PFSK-1 (cell line): ENCODE data around the gene CXCR4.

Source experiments
- POLR2AphosphoS5 ChIP-seq: IDR thresholded peaks from 2 replicates; pipeline ENCODE4 v1.6.1; 2012; ENCODE audit warnings: low read depth, mild to moderate bottlenecking, control low read depth, low read length, moderate library complexity
- REST ChIP-seq, 2 experiments: IDR thresholded peaks; 2 replicates each; pipeline versions ENCODE4 v1.6.1 to v1.8.0; 2011 to 2012; ENCODE audit warnings: low read depth in 2 of 2, low read length in 2 of 2, control low read depth in 1 of 2, inconsistent platforms in 1 of 2, mild to moderate bottlenecking in 1 of 2, moderate library complexity in 1 of 2; ENCODE audit not compliant: insufficient read depth in 1 of 2
- SIN3A ChIP-seq: IDR thresholded peaks from 2 replicates; pipeline ENCODE4 v1.6.1; 2012; ENCODE audit warnings: mild to moderate bottlenecking, low read length, moderate library complexity, borderline replicate concordance; ENCODE audit not compliant: insufficient read depth
- TAF1 ChIP-seq: IDR thresholded peaks from 2 replicates; pipeline ENCODE4 v1.6.1; 2012; ENCODE audit warnings: low read length, control low read depth, borderline replicate concordance; ENCODE audit not compliant: insufficient read depth

- no peak for TF ChIP-seq TAF1
- TF ChIP-seq POLR2AphosphoS5: no peak
- no peak for TF ChIP-seq REST (IDR thresholded peaks at IDR 0.05; ENCODE audit: insufficient read depth in 1 of 2, low read depth in 2 of 2, low read length in 2 of 2)
- no peak for TF ChIP-seq SIN3A
These were observed 13.6 kb upstream of the CXCR4 start for GRCh38 chr2:136131484-136131960.
